Left hindlimb (tissue), 1 donor: ENCODE data around the gene FBXW8.

Source experiments
- DNase-seq: peaks from one replicate; pipeline ENCODE4 v3.0.0-alpha.2; 2018

Gene FBXW8

DNA sequence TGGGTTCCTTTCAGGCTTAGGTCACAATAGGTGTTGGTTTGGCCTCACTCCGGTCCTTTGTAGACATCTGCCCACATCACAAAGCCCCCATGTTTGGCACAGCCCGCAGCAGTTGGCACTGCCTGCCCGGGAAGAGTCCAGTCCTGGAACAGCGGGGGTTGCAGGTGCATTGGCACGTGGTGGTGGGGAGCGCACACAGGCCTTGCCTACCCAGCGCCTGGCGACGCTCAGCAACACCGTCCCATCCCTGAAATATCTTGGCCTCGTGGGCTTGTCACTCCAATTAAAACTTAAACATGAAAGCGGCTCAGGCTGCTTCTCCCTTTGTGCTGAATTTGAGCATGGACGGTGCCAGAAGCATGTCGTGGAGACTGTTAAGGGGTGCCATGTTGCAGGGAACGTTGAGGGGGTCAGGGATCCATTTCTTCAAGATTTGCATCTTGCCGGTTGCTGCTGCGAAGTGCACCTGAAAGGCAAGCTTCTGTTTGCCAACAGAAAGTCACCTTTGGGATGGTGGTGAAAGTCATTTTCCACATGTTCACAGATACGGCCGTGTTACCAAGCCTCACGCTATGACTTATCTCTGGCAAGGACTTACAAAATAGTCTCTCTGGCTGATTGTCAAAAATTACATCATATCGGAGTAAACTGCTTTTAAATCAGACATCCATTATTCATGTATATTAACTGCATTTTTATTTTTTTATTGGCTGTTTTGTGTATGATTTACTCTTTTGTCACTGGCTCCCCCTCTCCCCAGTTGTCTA is 91.5 kb downstream of the FBXW8 start:
- no peak for DNase-seq

DNA sequence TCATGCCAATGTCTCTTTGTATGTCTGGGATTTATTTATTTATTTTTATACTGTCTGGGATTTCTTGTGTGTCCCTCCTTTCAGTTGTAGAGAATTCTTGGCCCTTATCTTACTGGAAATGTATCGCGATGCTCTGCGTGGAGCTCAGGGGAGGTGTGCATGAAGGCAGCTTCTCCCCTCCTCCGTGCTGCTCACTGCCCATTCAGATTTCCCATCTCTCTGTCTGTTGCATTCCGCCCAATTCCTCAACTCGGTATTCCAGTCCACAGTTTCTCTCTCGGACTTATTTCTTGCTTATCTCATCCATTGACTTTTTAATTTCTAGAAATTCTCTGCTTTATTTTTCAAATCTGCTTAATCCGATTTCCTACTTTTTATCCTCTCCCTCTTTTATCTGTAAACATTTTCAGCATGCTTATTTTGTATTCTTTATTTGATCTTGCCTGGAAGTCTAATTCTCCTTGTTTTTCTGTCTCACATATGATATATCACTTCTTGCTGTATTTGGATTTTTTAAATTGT is 93.2 kb downstream of the FBXW8 start:
- no peak for DNase-seq

DNA sequence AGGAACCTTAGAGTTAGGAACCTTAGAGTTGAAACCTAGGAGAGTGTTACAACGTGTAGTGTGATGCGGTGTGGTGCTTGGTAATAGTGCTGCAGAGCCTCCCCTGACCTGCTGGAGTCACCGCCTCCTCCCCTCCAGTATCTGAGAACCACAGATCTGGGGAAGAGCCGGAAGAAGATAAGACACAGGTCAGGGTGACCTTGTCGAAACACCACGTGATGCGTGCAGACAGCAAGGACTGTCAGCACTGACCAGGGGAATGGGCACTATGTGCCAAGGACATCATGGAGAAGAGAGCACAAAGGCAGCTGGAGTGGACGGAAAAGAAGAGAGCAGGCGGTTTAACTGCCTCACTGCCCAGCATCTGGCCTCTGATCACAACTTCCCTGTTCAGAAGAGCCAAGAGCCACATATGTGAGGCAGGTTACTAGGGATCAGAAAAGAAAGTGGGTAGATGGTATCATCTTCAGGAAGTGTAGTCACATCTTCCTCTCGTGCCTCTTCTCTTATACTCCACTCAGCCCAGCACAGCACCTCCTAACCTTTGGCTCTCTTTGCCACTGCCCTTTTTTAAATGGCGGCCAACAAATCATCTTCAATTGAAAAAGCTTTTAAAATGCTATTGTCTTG is 94.8 kb downstream of the FBXW8 start:
- no peak for DNase-seq

DNA sequence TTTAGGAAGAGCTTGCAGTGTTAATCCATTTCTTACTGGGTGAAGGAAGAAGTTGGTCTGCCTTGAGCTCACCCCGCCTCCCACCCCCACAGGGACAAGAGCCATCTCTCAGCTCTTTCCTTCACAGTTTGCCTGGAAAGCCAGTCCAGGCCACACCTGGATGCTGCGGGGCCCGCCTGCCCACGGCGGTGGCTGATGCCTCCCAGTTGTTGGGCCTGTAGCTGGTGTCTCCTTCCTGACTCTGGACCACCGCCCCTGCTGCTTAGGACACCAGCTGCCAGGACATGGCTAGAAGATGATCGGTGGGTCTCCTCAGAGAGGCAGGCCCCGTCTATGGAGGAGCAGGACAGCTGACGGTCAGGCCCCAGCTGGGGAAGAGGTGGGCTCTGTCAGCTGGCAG is 95.6 kb downstream of the FBXW8 start:
- no peak for DNase-seq

DNA sequence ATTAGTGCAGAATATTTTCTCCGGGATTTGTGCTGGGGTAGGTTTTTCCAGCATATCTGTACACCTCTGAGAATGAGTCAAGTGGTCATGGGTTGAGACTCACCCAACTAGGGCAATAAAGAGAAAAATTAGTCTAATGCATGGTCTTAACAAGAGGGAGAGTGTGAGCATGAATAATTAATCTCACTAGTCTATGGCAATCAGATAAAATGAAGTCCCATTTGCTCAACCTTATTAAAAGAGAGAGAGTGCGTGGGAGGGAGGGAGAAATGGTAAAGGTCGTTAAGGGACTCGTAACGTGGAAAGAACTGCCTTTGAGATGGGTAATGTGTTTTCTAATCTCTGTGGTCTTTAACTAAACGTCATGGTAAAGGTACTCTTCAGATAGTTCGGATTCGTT is 96.8 kb downstream of the FBXW8 start:
- no peak for DNase-seq

DNA sequence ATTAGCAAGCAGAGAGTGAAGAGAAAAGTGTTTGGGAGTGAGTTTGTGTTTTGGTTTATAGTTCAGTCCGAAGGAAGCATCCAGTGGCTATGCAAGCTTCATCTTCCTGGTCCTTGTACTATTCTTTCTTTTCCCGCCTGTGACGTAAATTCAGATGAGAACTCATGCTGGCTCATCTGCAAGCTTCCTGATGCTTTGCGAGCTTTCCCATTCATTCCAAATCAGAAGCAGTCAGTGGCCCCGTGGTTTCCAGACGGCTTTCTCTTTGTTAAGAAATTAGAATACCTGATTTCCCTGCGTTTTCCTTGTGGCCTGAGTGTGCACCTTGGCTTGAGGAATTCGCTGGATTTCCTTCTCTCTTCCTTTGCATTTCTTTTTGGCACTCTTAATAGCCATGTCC is 99.0 kb downstream of the FBXW8 start:
- DNase-seq = no peak

DNA sequence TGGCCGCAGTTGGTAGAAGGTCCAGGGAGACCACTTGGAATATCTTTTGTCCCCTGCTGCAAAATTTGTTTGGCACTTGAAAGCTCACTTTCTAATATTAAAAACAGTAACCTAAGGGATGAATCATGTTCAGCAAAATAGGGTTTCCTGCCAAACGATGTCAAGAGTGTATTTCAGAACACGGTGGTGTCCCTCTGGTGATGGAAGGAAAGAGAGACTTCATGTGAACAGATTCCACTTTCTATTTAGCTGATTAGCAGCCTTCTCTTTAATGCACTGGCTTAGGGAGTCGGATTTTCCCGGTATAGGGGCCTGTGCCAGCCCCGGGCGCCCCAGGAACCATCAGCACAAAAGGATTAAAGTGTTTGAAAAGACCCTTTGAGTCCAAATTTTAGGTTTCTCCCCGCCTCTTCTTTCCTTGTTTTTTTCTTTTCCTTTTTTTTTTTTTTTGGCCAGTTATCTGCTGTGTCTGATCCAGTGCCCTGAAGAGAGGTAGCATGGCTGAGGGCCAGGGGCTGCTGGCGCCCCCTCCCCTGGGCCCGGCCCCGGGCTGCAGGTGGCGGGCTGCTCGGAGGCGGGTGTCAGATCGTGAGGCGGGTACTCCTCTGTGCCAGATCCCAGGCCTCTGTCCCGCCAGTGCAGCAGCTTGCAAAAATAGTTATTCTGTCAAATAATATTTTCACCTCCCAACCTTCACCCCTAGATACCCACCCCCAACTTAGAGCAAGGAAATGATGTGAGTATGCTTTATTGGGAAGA is 100.1 kb downstream of the FBXW8 start:
- DNase-seq = no peak

DNA sequence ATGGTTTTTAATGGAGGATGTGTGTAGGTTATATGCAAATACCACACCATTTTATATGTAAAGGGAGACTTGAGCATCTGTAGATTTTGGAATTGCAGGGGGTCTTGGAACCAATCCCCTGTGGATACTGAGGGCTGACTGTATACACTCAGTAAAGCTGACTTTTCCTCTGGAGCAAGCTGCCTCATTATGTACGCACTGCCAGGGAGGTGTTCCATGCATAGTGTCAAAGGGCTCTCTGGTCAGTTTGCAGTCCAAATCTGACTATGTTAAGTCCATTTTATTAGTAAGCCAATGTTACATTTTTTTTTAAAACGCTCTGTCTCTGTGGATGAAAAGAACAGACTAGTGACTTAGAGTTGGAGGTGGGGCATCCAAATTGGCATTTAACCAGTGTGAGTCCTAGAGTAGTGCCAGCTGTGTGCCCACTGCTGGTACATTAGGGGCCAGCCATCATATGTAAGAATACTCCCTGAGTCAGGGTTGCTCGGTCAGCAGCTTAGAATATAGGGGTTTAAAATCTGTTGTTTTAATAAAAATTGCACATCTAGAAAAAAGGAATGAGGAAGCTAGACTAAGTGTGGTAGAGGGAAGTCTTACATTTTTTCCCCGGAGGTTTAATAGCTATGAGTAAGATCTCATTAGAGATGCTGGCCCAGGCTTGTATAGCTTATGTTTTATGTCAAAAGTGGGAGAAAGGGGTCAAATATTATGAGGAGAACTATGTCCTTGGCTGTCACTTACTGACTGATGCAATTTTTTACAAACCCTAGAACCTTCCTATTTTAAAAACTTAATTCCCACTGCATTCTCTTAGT is 101.4 kb downstream of the FBXW8 start:
- DNase-seq = no peak

DNA sequence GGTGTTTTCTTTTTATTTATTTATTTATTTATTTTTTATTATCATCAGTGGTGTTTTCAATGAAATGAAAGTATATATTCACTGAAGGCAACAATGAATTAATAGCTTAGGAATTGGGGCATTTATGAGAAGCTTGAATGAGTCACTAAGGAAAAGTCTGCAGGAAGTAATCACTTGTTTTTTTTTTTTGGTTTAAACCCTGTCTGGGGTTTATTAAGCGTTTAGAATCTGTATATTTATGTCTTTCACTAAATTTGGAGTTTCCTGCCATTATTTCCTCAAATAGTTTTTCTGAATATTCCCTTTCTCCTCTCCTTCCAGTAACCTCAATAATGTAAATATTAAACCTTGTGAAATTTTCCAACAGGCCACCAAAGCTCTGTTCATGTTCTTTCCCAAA is 103.0 kb downstream of the FBXW8 start:
- DNase-seq = no peak

DNA sequence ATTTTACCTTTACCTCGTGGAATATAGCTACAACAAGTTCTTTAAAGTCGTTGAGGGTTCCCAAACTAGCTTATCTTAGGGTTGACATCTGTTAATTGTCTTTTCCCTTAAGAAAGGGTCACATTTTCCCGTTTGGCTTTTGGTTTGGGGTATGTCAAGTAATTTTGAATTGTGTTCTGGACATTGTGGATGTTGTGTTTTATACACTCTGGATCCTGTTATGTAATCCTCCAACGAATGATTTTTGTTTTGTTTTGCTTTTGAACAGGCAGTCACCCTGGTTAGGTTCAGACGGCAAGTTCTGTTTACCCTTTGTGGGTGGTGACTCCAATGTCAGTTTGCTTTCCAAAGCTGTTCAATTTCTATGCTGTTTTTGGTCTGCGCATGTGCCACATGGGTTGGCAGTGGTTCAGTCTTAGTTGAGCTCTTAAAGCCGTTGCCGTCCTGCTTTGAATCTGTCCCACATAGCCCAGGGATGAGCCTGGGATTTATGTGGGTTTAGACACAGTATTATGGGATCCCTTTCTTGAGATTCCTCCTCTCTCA is 103.7 kb downstream of the FBXW8 start:
- no peak for DNase-seq

DNA sequence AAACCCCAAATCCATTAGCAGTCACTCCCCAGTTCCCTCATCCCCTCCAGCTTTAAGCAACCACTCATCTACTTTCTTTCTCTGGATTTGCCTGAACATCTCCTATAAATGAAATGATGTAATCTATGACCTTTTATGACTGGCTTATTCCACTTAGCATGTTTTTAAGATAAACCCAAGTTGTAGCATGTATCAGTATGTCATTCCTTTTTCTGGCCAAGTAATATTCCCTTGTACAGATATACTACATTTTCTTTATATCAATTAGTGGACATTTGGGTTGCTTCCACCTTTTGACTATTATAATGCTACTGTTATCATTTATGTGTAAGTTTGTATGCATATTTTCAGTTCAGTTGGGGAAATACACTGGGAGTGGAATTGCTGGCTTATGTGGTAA is 105.1 kb downstream of the FBXW8 start:
- DNase-seq = no peak

DNA sequence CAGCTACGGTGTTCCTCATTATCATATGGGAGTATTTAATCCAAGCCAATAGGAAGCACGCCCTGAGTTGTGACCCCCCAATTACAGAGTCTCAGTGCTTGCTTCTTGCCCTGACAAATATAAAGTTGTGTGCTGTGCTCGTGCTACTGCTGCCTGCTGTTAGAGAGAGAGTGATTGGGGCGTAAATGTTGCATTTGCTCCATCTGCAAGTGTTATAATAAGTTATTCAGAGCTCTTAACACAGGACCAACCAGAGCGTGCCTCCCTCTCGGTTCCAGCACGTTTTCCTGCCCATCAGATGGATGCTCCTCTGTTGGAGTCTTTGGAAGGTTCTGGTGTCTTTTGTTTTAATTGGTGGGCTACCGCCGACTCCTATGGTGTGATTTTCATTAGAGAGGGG is 107.1 kb downstream of the FBXW8 start:
- DNase-seq = no peak

DNA sequence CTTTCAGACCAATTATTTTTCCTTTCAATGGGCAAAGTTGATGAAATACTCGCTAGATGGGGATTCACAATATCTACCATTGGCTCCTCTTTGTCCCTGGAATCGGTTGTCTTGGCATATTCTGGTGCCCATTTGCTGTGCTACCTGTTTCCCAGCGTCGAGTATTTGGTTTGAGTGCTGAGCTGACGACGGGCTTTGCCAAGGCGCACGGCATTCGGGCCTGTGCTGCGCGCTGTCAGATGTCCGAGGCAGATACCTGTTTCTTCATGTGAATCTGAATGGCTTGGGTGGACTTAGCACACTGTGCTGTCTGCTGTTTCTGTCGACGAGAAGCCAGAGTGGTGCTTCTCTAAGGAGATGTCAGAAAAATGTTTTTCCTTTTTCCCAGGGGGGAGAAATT is 107.5 kb downstream of the FBXW8 start:
- DNase-seq = no peak

DNA sequence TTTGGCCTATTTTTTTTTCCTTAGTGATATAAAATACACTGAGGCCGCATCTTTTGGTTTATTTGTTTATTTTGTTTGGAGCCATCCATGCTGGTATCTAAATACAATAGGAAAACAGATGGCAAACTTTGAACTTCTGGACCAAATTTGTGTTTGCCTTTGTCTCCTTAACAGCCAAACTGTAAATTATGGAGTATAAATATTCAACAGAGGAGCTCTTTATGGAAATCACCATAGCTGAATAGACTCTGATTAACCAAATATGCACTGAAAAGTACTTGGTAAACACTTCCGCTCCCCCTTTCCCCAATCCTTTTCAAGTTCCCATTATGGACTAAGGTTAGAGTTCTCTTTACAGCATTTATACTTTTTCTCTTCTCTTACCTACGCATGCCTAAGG is 107.9 kb downstream of the FBXW8 start:
- DNase-seq = no peak

DNA sequence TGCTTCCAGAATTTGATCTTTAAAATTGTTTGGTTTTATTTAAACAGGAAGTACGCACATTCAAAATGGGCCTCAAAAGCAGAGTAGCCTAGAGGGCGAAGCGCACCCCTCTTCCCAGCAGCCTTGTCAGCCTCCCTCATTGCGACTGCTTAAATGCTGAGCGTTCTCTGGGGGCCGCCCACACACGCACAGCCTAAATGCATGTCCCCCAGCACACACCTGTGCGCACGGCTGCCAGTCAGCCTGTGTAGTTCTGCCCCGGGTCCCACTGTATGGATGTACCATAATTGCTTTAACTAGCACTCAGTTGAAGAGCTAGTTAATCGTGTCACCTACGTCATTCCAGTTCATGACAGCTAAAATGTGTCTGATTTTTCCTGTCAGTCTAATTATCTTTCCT is 109.1 kb downstream of the FBXW8 start:
- no peak for DNase-seq

DNA sequence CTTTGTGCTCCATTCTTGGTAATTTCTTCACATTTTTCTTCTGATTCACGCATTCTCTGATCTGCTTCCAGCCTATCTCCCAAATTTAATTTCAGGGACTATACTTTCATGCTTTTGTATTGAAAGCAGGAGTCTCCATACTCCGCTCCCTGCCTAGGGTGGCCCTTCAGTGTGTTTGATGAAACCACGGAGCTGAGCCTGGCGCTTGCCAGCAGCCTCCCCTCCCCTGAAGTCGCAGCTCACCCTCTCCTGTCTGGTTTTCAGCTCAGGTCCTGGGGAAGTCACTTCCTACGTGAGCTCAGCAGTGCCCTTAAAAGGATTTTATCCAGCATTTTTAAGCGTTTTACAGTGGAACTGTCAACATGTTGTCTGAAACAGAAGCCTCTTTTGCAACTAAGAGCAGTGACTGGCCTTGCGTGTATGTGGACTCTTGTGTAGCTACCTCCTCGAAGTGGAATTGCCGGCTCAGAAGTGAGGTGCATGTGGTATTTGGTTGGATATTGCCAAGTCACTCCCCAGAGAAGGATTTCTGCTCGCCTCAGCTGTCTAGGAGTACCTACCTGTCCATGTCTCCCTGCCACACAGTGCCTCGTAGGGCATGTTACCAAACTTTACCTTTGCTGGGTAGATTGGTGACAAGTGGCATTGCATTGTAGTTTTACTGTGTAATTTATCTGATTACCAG is 109.9 kb downstream of the FBXW8 start:
- DNase-seq = no peak

DNA sequence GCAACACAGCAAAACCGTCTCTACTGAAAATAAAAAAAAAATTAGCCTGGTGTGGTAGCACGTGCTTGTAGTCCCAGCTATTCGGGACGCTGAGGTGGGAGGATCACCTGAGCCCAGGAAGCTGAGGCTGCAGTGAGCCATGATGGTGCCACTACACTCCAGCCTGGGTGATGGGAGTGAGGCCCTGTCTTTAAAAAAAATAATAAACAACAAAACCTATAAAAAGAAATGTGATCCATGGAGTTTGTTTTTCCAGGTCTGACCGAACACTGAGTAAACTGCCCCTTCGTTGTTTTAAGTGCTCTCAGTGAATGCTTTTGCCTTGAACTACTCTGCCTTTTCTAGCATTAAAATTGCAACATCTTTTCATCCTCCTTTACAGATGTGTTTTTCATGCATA is 111.7 kb downstream of the FBXW8 start:
- no peak for DNase-seq

DNA sequence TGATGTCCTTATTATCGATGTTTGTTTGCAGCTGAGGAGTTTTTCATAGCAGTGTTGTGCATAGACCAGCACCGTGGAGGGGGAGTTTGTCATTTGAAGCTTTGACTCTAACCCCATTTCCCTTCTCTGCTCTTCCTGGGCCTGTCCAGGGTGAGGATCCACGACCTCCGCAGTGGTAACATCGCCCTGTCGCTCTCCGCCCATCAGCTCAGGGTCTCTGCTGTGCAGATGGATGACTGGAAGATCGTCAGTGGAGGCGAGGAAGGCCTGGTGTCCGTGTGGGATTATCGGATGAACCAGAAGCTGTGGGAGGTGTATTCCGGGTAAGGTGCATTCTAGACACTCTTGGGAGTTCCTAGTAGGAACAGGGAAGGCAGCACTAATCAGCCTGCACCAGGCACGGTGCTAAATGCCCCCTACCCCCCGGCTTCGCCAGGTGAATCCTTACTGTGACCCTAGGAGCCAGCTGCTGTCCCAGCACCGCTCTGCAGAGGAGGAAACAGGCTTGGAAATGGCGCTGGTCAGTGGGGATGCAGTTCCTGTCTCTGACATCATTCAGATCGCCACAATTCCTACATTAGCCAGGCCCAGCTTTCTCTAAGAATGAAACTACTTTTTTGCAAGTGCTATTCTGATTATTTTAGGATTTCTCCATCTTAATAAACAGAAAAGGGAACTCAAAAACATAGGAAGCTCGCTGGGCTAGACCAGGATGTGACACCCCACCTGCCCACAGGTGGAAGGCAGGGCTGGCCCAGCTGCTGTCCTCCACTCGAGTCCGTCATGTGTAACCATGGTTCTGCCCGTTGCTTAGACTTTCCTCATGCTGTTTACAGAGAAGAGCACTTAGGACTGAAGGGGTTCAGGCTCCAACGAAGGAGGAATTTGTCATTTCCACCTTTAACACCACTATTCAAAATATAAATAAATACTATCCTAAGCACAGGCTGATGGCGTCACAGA is 113.5 kb downstream of the FBXW8 start:
- no peak for DNase-seq

DNA sequence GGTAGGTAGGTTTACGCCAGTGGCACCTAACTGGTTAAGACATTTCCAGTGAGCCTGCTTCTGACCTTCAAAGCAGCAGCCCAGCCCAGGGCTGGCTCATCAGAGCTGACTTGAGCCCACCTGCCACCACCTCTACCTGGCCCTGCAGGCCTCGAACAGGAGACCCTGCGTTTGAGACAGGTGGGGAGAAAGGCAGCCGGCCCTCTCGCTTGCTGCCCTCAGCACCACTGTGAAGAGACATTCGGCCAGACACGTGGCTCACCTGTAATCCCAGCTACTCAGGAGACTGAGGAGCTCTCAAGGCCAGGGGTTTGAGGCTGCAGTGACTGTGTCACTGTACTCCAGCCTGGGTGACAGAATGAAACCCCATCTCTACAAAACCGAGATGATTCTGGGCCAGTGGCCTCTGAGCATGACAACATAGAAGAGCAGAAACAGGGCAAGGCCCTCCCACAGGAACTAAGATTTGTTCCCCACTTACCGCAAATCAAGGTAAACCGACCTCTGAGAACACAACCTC is 114.3 kb downstream of the FBXW8 start:
- no peak for DNase-seq

DNA sequence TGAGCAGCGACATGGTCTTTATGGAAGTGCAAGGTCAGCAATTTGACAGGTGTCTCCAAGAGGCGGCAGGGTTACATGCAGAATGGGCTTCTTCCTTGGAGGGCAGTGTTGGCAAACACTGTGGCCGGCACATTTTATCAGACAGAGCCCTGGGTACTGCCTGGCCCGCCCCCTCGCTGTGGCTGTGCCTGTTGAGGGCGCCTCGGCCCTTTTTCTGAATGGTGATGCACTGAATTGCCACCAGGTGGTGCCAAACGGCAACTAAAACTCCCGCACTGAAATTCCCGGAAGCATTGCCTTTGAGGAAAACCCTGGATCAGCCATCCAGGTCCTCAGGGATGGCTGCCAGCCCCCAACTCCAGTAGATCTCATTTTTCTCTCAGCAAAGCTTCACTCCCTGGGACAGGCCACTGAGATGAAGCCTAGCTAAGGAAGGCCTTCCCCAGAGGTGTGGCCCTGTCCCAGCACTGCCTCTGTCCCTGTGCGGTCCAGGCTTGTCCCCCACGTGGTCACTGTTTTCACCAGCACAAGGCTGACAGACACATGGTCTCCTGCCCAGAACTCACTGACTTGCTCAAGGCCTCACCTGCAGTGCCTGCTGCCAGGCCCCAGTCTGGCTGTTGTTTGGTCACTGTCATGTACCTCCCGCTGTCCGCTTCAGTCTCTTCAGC is 114.9 kb downstream of the FBXW8 start:
- peak; percentile 68 for DNase-seq
